PC-3 (cell line): Measurements from ENCODE around the gene EMILIN3. TPM values are rescaled to one million over a fixed set of nuclear protein-coding genes. Genes with fewer than 3 reads are reported as not detected.

Experiments used
- ATAC-seq: fragments of 200-7000 bp; cut with Tn5 transposase; 2 replicates; pipeline ENCODE4 v1.9.1; 2020; ENCODE audit warnings: mild to moderate bottlenecking, moderate library complexity
- BruUV-seq: library from RNA; stranded (reverse); fragments of 400-500 nt; replicated peaks from 2 replicates; lab custom pipeline; 2021; lab: Mats Ljungman, UMichigan
- CTCF ChIA-PET: fragments of 300-600 bp; sonication (Branson Sonifier 250); formaldehyde crosslinking; loops from one replicate; lab custom pipeline; 2022; ENCODE audit warnings: antibody characterized with exemption; lab: Charles Lee
- POLR2A ChIA-PET: fragments of 300-600 bp; sonication (Branson Sonifier 250); formaldehyde crosslinking; loops from one replicate; lab custom pipeline; 2022; ENCODE audit warnings: antibody characterized with exemption; ENCODE audit not compliant: unreplicated experiment; lab: Charles Lee
- DNase-seq: peaks from one replicate; pipeline ENCODE4 v3.0.0-alpha.2; 2015
- H2AFZ ChIP-seq: fragments of 300-600 bp; sonication (generic); 2 replicates; pipeline ENCODE4 v1.6.0; 2016; ENCODE audit warnings: antibody characterized with exemption, low read length
- H3F3A ChIP-seq: fragments of 300-600 bp; sonication (generic); one replicate; pipeline ENCODE4 v1.6.0; 2017; ENCODE audit warnings: antibody characterized with exemption, low read length, control low read depth, mild to moderate bottlenecking; ENCODE audit not compliant: unreplicated experiment
- H3K27ac ChIP-seq: fragments of 300-600 bp; sonication (generic); 2 replicates; pipeline ENCODE4 v1.5.1; 2016; ENCODE audit warnings: mild to moderate bottlenecking, low read length
- H3K27me3 ChIP-seq: fragments of 300-600 bp; sonication (generic); 2 replicates; pipeline ENCODE4 v1.6.1; 2016; ENCODE audit warnings: low read length, mixed read lengths
- H3K36me3 ChIP-seq: fragments of 300-600 bp; sonication (generic); 2 replicates; pipeline ENCODE4 v1.6.1; 2016; ENCODE audit warnings: low read depth, mixed run types, low read length, mixed read lengths
- H3K4me1 ChIP-seq: fragments of 300-600 bp; sonication (generic); 2 replicates; pipeline ENCODE4 v1.5.1; 2016; ENCODE audit warnings: low read length; ENCODE audit not compliant: insufficient read depth
- H3K4me2 ChIP-seq: fragments of 300-600 bp; sonication (generic); 2 replicates; pipeline ENCODE4 v1.6.0; 2016; ENCODE audit warnings: low read length
- H3K4me3 ChIP-seq: fragments of 300-600 bp; sonication (generic); 2 replicates; pipeline ENCODE4 v1.5.1; 2016; ENCODE audit warnings: mild to moderate bottlenecking, low read length, mixed read lengths
- H3K79me2 ChIP-seq: fragments of 300-600 bp; sonication (generic); 2 replicates; pipeline ENCODE4 v1.6.1; 2017; ENCODE audit warnings: low read length, mixed read lengths
- H3K9ac ChIP-seq: fragments of 300-600 bp; sonication (generic); 2 replicates; pipeline ENCODE4 v1.6.0; 2016; ENCODE audit warnings: mild to moderate bottlenecking, low read length
- H3K9me2 ChIP-seq: fragments of 300-600 bp; sonication (generic); replicated peaks from 2 replicates; pipeline ENCODE4 v1.6.1; 2016; ENCODE audit warnings: mixed run types, low read length, mixed read lengths
- H3K9me3 ChIP-seq: fragments of 300-600 bp; sonication (generic); 2 replicates; pipeline ENCODE4 v1.6.1; 2016; ENCODE audit warnings: low read length, mixed read lengths
- H4K20me1 ChIP-seq: fragments of 300-600 bp; sonication (generic); 2 replicates; pipeline ENCODE4 v1.6.1; 2016; ENCODE audit warnings: low read length, mixed read lengths
- CTCF ChIP-seq: fragments of 300-600 bp; sonication (generic); conservative IDR thresholded peaks from 2 replicates; pipeline ENCODE4 v1.5.1; 2017; ENCODE audit warnings: antibody characterized with exemption, low read depth, mild to moderate bottlenecking, low read length
- EZH2 ChIP-seq: fragments of 300-600 bp; sonication (generic); IDR thresholded peaks from one replicate; pipeline ENCODE4 v1.6.1; 2017; ENCODE audit warnings: antibody characterized with exemption, mild to moderate bottlenecking, low read length; ENCODE audit not compliant: unreplicated experiment
- EZH2phosphoT487 ChIP-seq: fragments of 300-600 bp; sonication (generic); IDR thresholded peaks from 2 replicates; pipeline ENCODE4 v1.6.1; 2018; ENCODE audit warnings: mild to moderate bottlenecking, antibody characterized with exemption, low read length, borderline replicate concordance
- intact Hi-C: fragments of 100-400 bp; cut with micrococcal nuclease; formaldehyde crosslinking; loops from 2 replicates; pipeline ENCODE4 v1.9.0; 2023
- total RNA-seq: library from RNA; depleted of rRNA; stranded (reverse); fragments of >200 nt; gene quantifications from 2 replicates; pipeline ENCODE4 v1.2.3, GENCODE V29; 2014

EMILIN3 gene
- total RNA-seq, 1 experiment from 2014 or later: not detected

- DNase-seq (no peak), ATAC-seq (no peak)
- H3K4me2 ChIP-seq: no peak overlapping the region
- H3K4me3 ChIP-seq: no peak overlapping the region
- ChIA-PET POLR2A (no interaction called here), CTCF (no interaction called here)
- no peak overlapping the region for H2AFZ ChIP-seq
- H3K79me2 ChIP-seq: peaks cover 33% of the 10 kb centered on the region
- H3K4me1 ChIP-seq: peaks cover 15% of the 10 kb centered on the region
- no peaks in the 10 kb centered on the region for H3K27me3 ChIP-seq
- no TSS peak for BruUV-seq
- H3K9me2 ChIP-seq: no peaks in the 10 kb centered on the region
- no peaks in the 10 kb centered on the region for H3F3A ChIP-seq
- no peaks in the 10 kb centered on the region for H3K9me3 ChIP-seq
- no peak overlapping the region for H3K27ac ChIP-seq
- H3K9ac ChIP-seq: no peak overlapping the region
- no peaks in the 10 kb centered on the region for H4K20me1 ChIP-seq
- no peaks in the 10 kb centered on the region for H3K36me3 ChIP-seq
- intact Hi-C loops: loop anchor here (5.0 kb wide), 1 partner anchor 275 kb away; the partner anchor contains the start of gene CHD6
- TF ChIP-seq CTCF (no peak), EZH2 (no peak), EZH2phosphoT487 (no peak)
Observed at GRCh38 chr20:41342474-41343464, 23.8 kb downstream of the EMILIN3 start.

GRCh38 chr20:41340327-41341055 lies 26.1 kb downstream of the EMILIN3 start, which contains the start of gene LPIN3:
LPIN3 (plus strand) TSS chr20:41340821; CDS start chr20:41345804, 4,983 bp downstream.
- intact Hi-C loops: loop anchor here (1.0 to 5.0 kb wide), 8 partner anchors 24 to 372 kb away; partner anchors contain the start of gene CHD6
- peak within 1 kb of the TSS; percentile 96 for H2AFZ ChIP-seq
- CTCF ChIA-PET: interaction anchor here (0.6 to 2.6 kb wide), 19 partner anchors 11 to 571 kb away, joined by 3 to 61 read pairs (median 5); partner anchors contain the start of genes CHD6 and ZHX3
- no peaks in the 10 kb centered on the region for H3K27me3 ChIP-seq
- peaks cover 15% of the 10 kb centered on the region for H3K4me1 ChIP-seq
- H3K9me2 ChIP-seq: no peaks in the 10 kb centered on the region
- H3K36me3 ChIP-seq: no peaks in the 10 kb centered on the region
- H3K27ac ChIP-seq: peak within 1 kb of the TSS; percentile 35; the same call in 1 of the 2 replicates
- H3K79me2 ChIP-seq: peaks cover 33% of the 10 kb centered on the region
- TSS peak; percentile 72 for BruUV-seq
- peak within 1 kb of the TSS; percentile 72 for H3K4me3 ChIP-seq
- DNase-seq (peak; percentile 98), ATAC-seq (peak; percentile 88)
- H3K9me3 ChIP-seq: no peaks in the 10 kb centered on the region
- no peaks in the 10 kb centered on the region for H3F3A ChIP-seq
- peak within 1 kb of the TSS; percentile 91 for H3K4me2 ChIP-seq
- no peaks in the 10 kb centered on the region for H4K20me1 ChIP-seq
- peak within 1 kb of the TSS; percentile 82 for H3K9ac ChIP-seq
- TF ChIP-seq EZH2 (no peak), EZH2phosphoT487 (no peak), CTCF (no peak; the same call in 1 of the 2 replicates)
- POLR2A ChIA-PET: interaction anchor here (0.5 to 0.7 kb wide), 9 partner anchors 10 to 306 kb away, joined by 3 to 37 read pairs (median 7); no protein-coding TSS in a partner anchor
